CD4-positive, alpha-beta T cell treated with Interleukin-6 for 4 hours (primary cell): ENCODE measurements around the gene USP19.

Source experiments
- DNase-seq: peaks from one replicate; pipeline ENCODE4 v3.0.0-alpha.2; 2020; ENCODE audit warnings: mixed read lengths

The USP19 gene

DNA sequence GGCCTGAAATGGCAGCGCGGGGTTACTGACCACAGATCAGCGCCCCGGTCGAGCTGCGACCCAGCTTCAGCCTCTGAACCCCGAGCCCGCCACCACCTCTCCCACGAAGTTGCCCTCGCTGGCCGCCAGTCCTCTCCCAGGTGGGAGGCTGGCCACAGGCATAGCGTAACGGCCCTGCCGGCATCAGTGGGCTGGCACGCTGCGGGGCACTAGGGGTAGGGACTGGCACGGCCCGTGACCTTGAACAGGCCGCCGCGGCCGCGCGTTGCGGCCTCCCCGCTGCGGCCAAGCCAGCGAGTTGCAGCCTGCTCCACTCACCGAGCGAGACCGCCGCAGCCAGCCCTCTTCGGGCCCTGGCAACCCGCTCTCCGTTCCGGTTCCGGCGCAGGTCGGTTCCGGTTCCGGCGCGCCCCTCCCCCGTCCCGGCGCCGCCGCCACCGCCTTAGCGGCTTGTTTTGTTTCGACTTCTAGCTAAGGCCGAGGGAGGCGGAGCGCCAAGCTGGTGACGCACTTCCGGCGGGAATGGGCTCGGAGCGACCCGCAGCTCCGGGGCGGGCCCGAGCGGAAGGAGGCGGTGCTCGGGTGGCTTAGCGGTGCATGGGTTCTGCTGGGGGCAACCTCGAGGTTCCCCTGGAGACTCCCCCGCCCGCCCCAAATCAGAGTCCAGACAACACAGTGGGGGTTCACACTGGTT lies at the start of gene USP19:
Gene USP19, minus strand, starts transcription at position 386 of the 694 bp plus-strand sequence. CDS start 1,678 bp downstream, outside the sequence.
- DNase-seq, result peak; percentile 98

GRCh38 chr3:49166752-49167556 lies 46.3 kb upstream of the USP19 start:
- no peak for DNase-seq

GRCh38 chr3:49165771-49166751 lies 45.4 kb upstream of the USP19 start, which contains the start of gene CCDC71:
TSS of gene CCDC71 (minus strand) at chr3:49166331. CDS start at chr3:49164208, 2,123 bp downstream.
- DNase-seq, result peak; percentile 81

GRCh38 chr3:49164983-49165720 lies 44.5 kb upstream of the USP19 start:
- no peak for DNase-seq

DNA sequence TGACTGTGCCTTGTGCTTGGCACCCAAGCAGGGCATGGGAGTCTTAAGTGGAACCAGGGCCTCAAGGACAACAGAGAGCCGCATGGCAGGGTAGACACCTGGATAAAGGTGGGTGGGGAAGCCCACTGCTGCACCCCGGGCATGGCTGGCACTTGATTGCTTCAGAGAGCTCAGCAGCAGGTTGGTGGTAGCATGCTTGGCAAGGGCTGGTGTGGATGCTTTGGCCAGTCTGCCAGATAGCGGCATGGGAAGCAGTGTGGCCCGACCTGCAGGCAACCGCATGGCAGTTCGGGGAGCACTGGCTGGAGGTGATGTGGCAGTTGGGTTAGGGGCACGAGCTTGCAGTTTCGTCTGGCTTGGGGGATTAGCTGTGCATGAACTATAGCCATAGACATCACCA lies 43.0 kb upstream of the USP19 start:
- no peak for DNase-seq

DNA sequence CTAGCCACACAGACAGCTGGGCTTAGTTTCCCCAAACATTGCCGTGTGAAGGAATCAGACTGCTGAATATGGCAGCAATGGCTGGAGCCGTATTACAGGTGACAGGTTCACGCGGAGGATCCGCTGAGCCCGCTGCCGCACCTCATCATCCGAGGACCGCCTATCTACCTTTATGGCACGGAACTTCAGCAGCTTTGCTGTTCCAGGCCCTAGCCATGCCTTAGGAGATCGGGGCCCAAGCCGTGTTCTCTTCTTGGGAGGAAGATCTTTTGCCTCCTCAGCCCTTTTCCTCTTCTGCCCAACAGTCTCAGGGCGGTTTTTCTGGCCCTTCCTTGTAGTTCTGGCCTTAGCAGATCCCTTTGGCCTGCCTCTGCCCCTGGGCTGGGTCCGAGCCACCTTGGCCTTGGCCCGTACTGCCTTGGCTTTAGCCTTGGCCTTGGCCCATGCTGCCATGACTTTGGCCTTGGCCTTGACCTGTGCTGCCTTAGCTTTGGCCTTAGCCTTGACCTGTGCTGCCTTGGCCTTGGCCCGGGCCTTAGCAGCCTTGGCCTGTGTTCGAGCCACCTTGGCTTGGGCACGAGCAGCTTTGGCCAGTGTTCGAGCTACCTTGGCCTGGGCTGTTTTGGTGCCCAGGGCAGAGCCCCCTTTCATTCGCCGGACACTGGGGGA lies 42.3 kb upstream of the USP19 start:
- DNase-seq, result no peak

- DNase-seq, result no peak
Measured at GRCh38 chr3:49161808-49162530, 41.3 kb upstream of the USP19 start.

- DNase-seq, result no peak
Measured at GRCh38 chr3:49161197-49161596, 40.6 kb upstream of the USP19 start.

GRCh38 chr3:49158792-49159191 lies 38.2 kb upstream of the USP19 start:
- no peak for DNase-seq

DNA sequence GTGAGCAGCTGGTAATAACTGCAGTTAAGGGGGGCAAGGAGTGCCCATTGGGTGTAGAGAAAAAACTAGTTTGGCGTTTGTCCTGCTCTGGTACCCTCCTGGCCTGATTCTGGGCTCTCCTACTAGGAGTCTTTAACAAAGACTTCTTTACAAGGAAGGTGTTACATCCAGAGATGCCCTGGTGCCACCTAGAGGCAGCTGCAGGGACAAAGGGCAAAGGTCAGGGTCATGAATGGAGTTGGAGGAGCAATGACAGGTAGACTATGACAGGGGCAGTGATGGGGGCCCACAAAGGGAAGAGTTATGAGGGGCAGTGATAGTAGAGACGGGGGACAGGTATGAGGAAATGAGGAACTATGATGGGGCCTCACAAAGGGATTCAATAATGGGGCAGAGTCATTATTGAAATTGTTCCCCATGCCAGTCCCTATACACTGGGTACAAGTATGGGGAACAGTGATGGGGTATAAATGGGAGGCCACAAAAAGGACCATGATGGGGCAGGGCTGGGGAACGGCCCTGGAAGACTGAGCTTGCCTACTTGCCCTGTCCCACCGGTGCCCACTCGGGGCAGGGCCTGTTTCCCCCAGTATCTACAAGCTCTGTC lies 37.6 kb upstream of the USP19 start:
- peak; percentile 74 for DNase-seq

DNA sequence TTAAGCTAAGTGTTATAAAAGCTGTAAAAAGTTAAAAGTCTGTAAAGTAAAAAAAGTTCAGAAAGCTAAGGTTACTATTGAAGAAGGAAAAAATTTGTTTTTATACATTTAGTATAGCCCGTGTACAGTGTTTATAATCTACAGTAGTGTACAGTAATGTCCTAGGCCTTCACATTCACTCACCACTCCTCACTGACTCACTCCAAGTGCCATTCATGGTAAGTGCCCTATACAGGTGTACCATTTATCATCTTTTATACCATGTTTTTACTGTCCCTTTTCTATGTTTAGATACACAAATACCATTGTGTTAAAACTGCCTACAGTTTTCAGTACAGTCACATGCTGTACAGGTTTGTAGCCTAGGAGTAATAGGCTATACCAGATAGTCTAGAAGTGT lies 36.7 kb upstream of the USP19 start:
- no peak for DNase-seq

DNA sequence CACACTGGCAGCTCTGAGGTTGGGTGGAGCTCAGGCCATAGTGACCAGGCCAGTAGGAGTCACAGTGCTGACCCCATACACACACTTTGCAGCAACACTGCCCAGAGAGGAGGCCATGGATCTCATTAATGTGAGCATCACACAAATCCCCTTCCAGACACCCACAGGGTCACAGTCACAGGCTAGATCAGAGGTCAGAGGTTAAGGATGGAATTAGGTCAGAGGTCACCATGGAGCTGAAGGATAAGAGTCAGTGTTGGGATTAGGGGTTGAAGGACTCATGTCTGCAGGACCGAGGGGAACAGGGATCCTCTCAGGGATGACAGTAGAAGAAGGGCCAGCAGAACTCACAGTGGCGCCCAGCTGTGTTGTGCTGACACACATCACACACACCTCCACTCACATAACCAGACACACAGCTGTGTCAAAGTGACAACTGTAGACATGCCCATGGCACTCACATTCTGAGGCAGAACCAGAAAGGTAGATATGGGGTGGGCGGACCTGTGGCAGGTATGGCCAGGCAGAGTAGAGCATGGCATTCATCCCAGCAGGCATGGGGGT lies 32.8 kb upstream of the USP19 start:
- DNase-seq, result no peak

DNA sequence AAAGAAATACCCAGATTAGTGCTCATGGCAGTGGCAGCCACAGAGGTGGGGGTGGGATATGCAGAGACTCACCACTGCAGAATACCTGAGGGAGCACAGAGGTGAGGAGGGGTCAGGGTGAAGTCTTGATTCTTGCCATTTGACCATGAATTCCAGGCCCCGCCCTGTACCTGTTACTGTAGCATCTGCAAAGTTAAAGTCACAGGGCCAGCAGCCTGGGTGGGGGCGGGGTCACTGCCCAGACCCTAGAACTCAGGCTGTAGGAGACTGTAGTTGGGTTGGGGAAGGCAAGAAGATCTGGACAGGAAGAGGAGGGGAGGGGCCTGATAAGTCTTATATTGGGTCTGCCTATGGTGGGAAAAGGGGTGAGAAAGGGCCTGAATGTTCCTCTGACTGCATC lies 31.0 kb upstream of the USP19 start:
- DNase-seq, result no peak

DNA sequence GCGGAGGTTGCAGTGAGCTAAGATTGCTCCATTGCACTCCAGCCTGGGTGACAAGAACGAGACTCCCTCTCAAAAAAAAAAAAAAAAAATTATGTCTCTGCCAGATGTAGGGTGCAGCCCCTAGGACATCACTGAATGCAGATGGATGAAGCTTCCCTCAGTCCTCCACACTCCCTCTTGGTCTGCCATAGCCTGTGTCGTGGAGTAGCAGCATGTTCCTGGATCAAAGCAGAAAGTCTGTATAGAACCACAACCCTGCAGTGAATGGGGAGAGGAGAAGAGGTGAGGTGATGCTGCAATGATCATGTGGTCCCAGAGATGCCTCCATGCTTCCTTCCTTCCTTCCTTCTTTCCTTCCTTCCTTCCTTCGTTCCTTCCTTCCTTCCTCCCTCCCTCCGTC lies 27.5 kb upstream of the USP19 start:
- DNase-seq, result no peak

DNA sequence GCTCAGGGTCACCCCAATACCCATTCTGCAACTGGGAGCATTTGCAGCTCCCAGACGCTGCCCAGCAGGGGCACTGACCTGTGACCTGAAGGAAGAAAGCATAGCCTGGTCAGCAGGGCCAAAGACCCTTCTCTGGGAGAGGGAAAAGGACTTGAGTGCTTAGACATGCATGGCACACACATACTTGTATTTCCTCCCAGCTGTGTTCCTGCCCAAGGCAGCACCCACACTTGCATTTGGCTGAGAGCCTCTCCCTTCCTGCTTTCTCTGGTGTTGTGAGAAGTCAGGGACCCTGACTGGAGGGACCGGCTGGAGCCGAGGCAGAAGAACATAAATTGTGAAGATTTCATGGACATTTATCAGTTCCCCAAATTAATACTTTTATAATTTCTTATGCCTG lies 19.5 kb upstream of the USP19 start:
- no peak for DNase-seq

GRCh38 chr3:49135499-49135898 lies 14.9 kb upstream of the USP19 start:
- no peak for DNase-seq

GRCh38 chr3:49134471-49135265 lies 14.0 kb upstream of the USP19 start:
- no peak for DNase-seq

- DNase-seq, result no peak
Measured at GRCh38 chr3:49133226-49133951, 12.8 kb upstream of the USP19 start.
